ENCODE measurements around the gene EHMT1.

The EHMT1 gene

GRCh38 chr9:137647096-137647714, 28.4 kb downstream of the EHMT1 start:
- no peak for DNase-seq

GRCh38 chr9:137648396-137648795, 29.6 kb downstream of the EHMT1 start:
- no peak for DNase-seq

GRCh38 chr9:137649553-137649952, 30.7 kb downstream of the EHMT1 start:
- no peak for DNase-seq

GRCh38 chr9:137650259-137650658, 31.5 kb downstream of the EHMT1 start:
- peak; percentile 8 for DNase-seq

GRCh38 chr9:137650779-137651178, 32.0 kb downstream of the EHMT1 start:
- no peak for DNase-seq

- DNase-seq: no peak
These were observed 37.6 kb downstream of the EHMT1 start for GRCh38 chr9:137656416-137656815.

GRCh38 chr9:137657606-137658005, 38.8 kb downstream of the EHMT1 start:
- DNase-seq: no peak

- DNase-seq: no peak
These were observed 40.0 kb downstream of the EHMT1 start for GRCh38 chr9:137658781-137659180.

GRCh38 chr9:137660144-137660543, 41.3 kb downstream of the EHMT1 start:
- DNase-seq: no peak

GRCh38 chr9:137663584-137663983, 44.8 kb downstream of the EHMT1 start:
- DNase-seq: no peak

- no peak for DNase-seq
These were observed 45.9 kb downstream of the EHMT1 start for GRCh38 chr9:137664676-137665075.

- DNase-seq: no peak
These were observed 46.4 kb downstream of the EHMT1 start for GRCh38 chr9:137665226-137665625.

- no peak for DNase-seq
These were observed 47.1 kb downstream of the EHMT1 start for GRCh38 chr9:137665697-137666512.

GRCh38 chr9:137666513-137666822, 47.7 kb downstream of the EHMT1 start:
- DNase-seq: no peak

- DNase-seq: no peak
These were observed 48.3 kb downstream of the EHMT1 start for GRCh38 chr9:137666955-137667670.

- DNase-seq: no peak
These were observed 49.4 kb downstream of the EHMT1 start for GRCh38 chr9:137668203-137668602.

- no peak for DNase-seq
These were observed 50.5 kb downstream of the EHMT1 start for GRCh38 chr9:137669261-137669672.

GRCh38 chr9:137670391-137671195, 51.8 kb downstream of the EHMT1 start:
- DNase-seq: no peak

- DNase-seq: no peak
These were observed 52.4 kb downstream of the EHMT1 start for GRCh38 chr9:137671196-137671538.

GRCh38 chr9:137671721-137672120, 52.9 kb downstream of the EHMT1 start:
- no peak for DNase-seq

GRCh38 chr9:137672907-137673791, 54.3 kb downstream of the EHMT1 start:
- peak; percentile 67 for DNase-seq

GRCh38 chr9:137673886-137674285, 55.1 kb downstream of the EHMT1 start:
- no peak for DNase-seq
